GM12873 (cell line): ENCODE results near the gene AGL.

Source experiments
- TF ChIP-seq, protein P1 (sequence below): IDR thresholded peaks from 2 replicates; pipeline ENCODE4 v1.5.1; 2012; ENCODE audit warnings: low read depth, mild to moderate bottlenecking, moderate library complexity, low read length, control low read depth; ENCODE audit not compliant: insufficient read depth; ENCODE audit errors: missing control alignments

The AGL gene

DNA sequence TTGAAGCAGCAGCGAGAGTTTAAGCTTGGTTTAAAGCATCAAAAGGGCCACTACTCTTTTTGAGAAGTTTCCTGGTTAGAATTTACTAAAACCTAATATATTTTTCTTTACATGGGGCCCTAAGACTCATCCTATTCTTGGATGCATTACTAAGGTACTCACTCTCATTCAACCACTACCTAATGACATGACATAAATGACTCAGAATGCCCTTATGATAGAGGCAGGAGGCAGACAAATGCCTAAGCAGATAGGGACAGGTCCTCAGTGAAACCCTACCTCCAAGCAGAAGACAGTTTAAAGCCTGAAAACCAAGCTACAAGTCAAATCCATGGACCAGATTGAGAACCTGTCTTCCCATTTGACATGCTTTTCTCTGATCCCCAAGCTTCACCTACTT, 85.4 kb downstream of the AGL start:
- TF ChIP-seq, protein P1, sequence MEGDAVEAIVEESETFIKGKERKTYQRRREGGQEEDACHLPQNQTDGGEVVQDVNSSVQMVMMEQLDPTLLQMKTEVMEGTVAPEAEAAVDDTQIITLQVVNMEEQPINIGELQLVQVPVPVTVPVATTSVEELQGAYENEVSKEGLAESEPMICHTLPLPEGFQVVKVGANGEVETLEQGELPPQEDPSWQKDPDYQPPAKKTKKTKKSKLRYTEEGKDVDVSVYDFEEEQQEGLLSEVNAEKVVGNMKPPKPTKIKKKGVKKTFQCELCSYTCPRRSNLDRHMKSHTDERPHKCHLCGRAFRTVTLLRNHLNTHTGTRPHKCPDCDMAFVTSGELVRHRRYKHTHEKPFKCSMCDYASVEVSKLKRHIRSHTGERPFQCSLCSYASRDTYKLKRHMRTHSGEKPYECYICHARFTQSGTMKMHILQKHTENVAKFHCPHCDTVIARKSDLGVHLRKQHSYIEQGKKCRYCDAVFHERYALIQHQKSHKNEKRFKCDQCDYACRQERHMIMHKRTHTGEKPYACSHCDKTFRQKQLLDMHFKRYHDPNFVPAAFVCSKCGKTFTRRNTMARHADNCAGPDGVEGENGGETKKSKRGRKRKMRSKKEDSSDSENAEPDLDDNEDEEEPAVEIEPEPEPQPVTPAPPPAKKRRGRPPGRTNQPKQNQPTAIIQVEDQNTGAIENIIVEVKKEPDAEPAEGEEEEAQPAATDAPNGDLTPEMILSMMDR = no peak

DNA sequence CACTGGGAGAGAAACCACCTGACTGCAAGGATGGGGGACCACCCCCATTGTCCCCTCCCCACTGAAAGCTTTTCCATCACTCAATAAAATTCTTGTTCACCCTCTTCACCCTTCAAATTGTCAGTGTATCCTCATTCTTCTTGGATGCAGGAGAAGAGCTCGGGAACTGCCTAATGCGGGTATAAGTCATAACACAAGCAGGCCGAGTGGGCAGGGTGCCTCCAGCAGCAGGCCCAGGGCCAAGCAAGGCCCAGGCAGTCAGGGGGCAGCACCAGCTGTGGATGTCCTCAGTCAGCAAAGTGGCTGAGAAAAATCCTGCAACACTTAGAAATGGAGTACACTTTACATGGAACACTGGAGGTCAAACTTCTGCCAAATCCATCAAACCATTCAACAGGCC, 85.9 kb downstream of the AGL start:
- TF ChIP-seq, protein P1 = no peak

GRCh38 chr1:99942723-99943122, 92.6 kb downstream of the AGL start:
- TF ChIP-seq, protein P1 = no peak

DNA sequence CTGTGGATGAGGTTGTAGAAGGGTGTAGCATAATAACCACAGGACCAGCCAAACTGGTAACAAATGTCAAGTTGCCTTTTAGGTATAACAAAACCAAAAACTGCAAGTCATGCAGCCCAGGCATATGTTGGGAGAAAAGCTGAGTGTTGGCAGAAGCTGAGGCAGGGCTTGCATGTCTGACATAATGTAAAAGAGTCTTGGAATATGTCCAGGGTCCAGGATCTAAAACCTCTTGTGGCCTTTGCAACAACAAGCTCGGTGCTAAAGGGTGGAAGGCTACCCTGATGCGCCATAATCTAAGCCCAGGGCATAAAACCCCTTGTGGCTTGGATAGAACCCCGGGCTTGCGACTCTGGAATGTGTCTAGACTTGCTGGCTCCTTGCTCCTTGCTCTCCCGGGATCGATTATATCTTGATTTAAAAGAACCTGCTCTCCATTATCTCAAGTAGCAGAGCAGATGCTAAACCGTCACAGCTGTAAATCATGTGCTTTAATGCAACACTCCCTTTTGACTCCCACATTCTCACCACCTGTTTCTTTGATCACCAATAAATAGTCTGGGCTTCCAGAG, 93.1 kb downstream of the AGL start:
- TF ChIP-seq, protein P1 = no peak

- TF ChIP-seq, protein P1 = no peak
Observed at GRCh38 chr1:99944192-99944591, 94.0 kb downstream of the AGL start.

GRCh38 chr1:99945174-99945573, 95.0 kb downstream of the AGL start:
- TF ChIP-seq, protein P1 = no peak

GRCh38 chr1:99950486-99950885, 100.3 kb downstream of the AGL start:
- TF ChIP-seq, protein P1 = no peak
